Spleen (tissue), 11 donors: Measurements from ENCODE around the gene HECTD2. TPM values are rescaled to one million over a fixed set of nuclear protein-coding genes. Genes with fewer than 3 reads are reported as not detected.

Experiments used
- DNase-seq: peaks from one replicate; pipeline ENCODE4 v3.0.0-alpha.2; 2020
- H3K27ac ChIP-seq, 8 donors: fragments of 200-600 bp; sonication (generic) in 7 of 8; 1 replicate in 4 of 8; 2 replicates in 4 of 8; pipeline versions ENCODE4 v1.5.0 to v1.8.0; 2016 to 2021; ENCODE audit warnings: inconsistent platforms in 4 of 8, mild to moderate bottlenecking in 4 of 8, moderate library complexity in 1 of 8
- H3K27me3 ChIP-seq, 7 donors: fragments of 200-600 bp; sonication (generic) in 6 of 7; replicated peaks in 1 of 7; 1 replicate in 4 of 7; 2 replicates in 3 of 7; pipeline versions ENCODE4 v1.5.0 to v1.8.0; 2016 to 2021; ENCODE audit warnings: inconsistent platforms in 3 of 7, mild to moderate bottlenecking in 1 of 7
- H3K36me3 ChIP-seq, 6 donors: fragments of 200-600 bp; sonication (generic) in 5 of 6; 1 replicate in 4 of 6; 2 replicates in 2 of 6; pipeline versions ENCODE4 v1.5.0 to v1.8.0; 2016 to 2021; ENCODE audit warnings: inconsistent platforms in 2 of 6
- H3K4me1 ChIP-seq, 6 donors: fragments of 200-600 bp; sonication (generic) in 5 of 6; 1 replicate in 3 of 6; 2 replicates in 3 of 6; pipeline versions ENCODE4 v1.5.0 to v1.8.0; 2016 to 2021; ENCODE audit warnings: inconsistent platforms in 3 of 6
- H3K4me3 ChIP-seq, 8 donors: fragments of 200-600 bp; sonication (generic) in 7 of 8; 1 replicate in 4 of 8; 2 replicates in 4 of 8; pipeline versions ENCODE4 v1.5.0 to v1.8.0; 2016 to 2021; ENCODE audit warnings: inconsistent platforms in 4 of 8, mild to moderate bottlenecking in 4 of 8, moderate library complexity in 2 of 8
- H3K9me3 ChIP-seq, 8 donors: fragments of 200-600 bp; sonication (generic) in 7 of 8; 1 replicate in 4 of 8; 2 replicates in 4 of 8; pipeline versions ENCODE4 v1.5.0 to v1.8.0; 2016 to 2021; ENCODE audit warnings: inconsistent platforms in 4 of 8
- CTCF ChIP-seq, 11 experiments: fragments of 200-600 bp in 7 of 11; fragments of 450-650 bp in 4 of 11; sonication (generic) in 4 of 11; IDR thresholded peaks in 8 of 11; conservative IDR thresholded peaks in 3 of 11; 1 replicate in 7 of 11; 2 replicates in 4 of 11; pipeline versions ENCODE4 v1.4.0 to v1.8.0; 2016 to 2021; ENCODE audit warnings: antibody characterized with exemption in 11 of 11, inconsistent platforms in 4 of 11, mild to moderate bottlenecking in 1 of 11
- POLR2A ChIP-seq, 3 donors: fragments of 450-650 bp; IDR thresholded peaks; one replicate each; pipeline ENCODE4 v1.5.1; 2017; ENCODE audit warnings: antibody characterized with exemption in 3 of 3, mild to moderate bottlenecking in 1 of 3
- POLR2AphosphoS5 ChIP-seq, 3 donors: sonication (generic); formaldehyde crosslinking; IDR thresholded peaks; one replicate each; pipeline ENCODE4 v1.5.1; 2017; ENCODE audit warnings: antibody characterized with exemption in 3 of 3
- WGBS, 5 donors: extraction: QIAGEN DNeasy Blood & Tissue Kit in 3 of 5; methylation state at CpG; one replicate each; pipeline versions ENCODE4 v1.1.5 to v1.1.7; 2013 to 2018; 5-methylcytosine and 5-hydroxymethylcytosine counted together
- intact Hi-C: fragments of 100-400 bp; cut with DNase I; formaldehyde crosslinking; loops from one replicate; pipeline ENCODE4 v1.15.0; 2023; ENCODE audit warnings: low total_unique reads
- polyA plus RNA-seq, 3 donors: library from polyadenylated mRNA; stranded (reverse); fragments of 200-250 nt; gene quantifications; one replicate each; pipeline ENCODE4 v1.2.1, GENCODE V29; 2013
- total RNA-seq, 7 donors: library from RNA; depleted of rRNA in 3 of 7; stranded (reverse); fragments of >200 nt in 3 of 7; fragmentation: NEBNext Ultra II Directional in 4 of 7; extraction: Animal tissue kit (Norgen Biotek cat#: 25700) in 4 of 7; gene quantifications; one replicate each; pipeline versions ENCODE4 v1.1.0 to v1.2.1, GENCODE V29; 2016 to 2021
- donor health status: healthy with polysubstance abuse.
- donor health status: DM: no; HTN: no; CAD: no; lungs with moderate emphysema.
- donor health status: DM: no; HTN: no; CAD: no.
- donor health status: Bipolar disorder and iron deficiency.
- donor health status: healthy.
- donor health status: DM: no; HTN: no; CAD: no.
- donor health status: DM: yes; HTN: yes; CAD: no.

The HECTD2 gene
- total and polyA plus RNA-seq, 10 donors = 3.3 to 11.1 (median 7.4) TPM

- H3K4me3 ChIP-seq = peak overlapping the region; percentile 58 to 73 (median 70)
- H3K4me1 ChIP-seq = peaks cover 0 to 31% (median 23%) of the 10 kb centered on the region in 6 donors
- peak overlapping the region; percentile 93 to 100 (median 98) for H3K27ac ChIP-seq
- intact Hi-C loops = no loop called here
- WGBS, 5 donors = 2 to 4% (median 2%) methylated on average over 25 to 31 of the region's 31 CpGs
- no peaks in the 10 kb centered on the region for H3K27me3 ChIP-seq
- DNase-seq = no peak
- TF ChIP-seq POLR2AphosphoS5 (IDR thresholded peaks at IDR 0.05) = peak; percentile 79 to 91 (median 85)
- peak in 1 of 11 experiments; percentile 1 for TF ChIP-seq CTCF (IDR thresholded peaks at IDR 0.05 in 8 of 11, conservative IDR thresholded peaks at IDR 0.05 in 3 of 11)
- TF ChIP-seq POLR2A (IDR thresholded peaks at IDR 0.05) = peak in 1 of 3 donors; percentile 76
- H3K36me3 ChIP-seq = no peaks in the 10 kb centered on the region
- H3K9me3 ChIP-seq = no peaks in the 10 kb centered on the region
Measured at GRCh38 chr10:91409069-91409868, 875 bp upstream of the HECTD2 start.

GRCh38 chr10:91410638-91411371, 661 bp downstream of the HECTD2 start:
- TF ChIP-seq POLR2A (IDR thresholded peaks at IDR 0.05) (no peak), POLR2AphosphoS5 (IDR thresholded peaks at IDR 0.05) (no peak), CTCF (IDR thresholded peaks at IDR 0.05 in 8 of 11, conservative IDR thresholded peaks at IDR 0.05 in 3 of 11) (peak in 3 of 11 experiments; percentile 13 to 30 (median 19))
- Histone ChIP-seq H3K36me3 (no peaks in the 10 kb centered on the region), H3K27me3 (no peaks in the 10 kb centered on the region), H3K9me3 (no peaks in the 10 kb centered on the region), H3K27ac (peak overlapping the region; percentile 93 to 100 (median 98)), H3K4me3 (peak overlapping the region; percentile 58 to 73 (median 70)), H3K4me1 (peaks cover 0 to 36% (median 23%) of the 10 kb centered on the region in 6 donors)
- intact Hi-C loops = no loop called here
- 9 to 20% (median 12%) methylated on average over 11 to 26 of the region's 26 CpGs for WGBS, 5 donors
- DNase-seq = no peak

GRCh38 chr10:91411621-91412020, 1.5 kb downstream of the HECTD2 start:
- intact Hi-C loops = no loop called here
- WGBS, 5 donors = 79 to 93% (median 86%) methylated on average over 5 of the region's 5 CpGs

More at GRCh38 chr10:91411621-91412020, 1.5 kb downstream of the HECTD2 start:
- Histone ChIP-seq H3K27ac (no peak overlapping the region), H3K36me3 (no peaks in the 10 kb centered on the region), H3K27me3 (no peaks in the 10 kb centered on the region), H3K9me3 (no peaks in the 10 kb centered on the region), H3K4me3 (peak overlapping the region in 2 of 8 donors; percentile 58 to 73), H3K4me1 (peaks cover 0 to 39% (median 23%) of the 10 kb centered on the region in 6 donors)
- DNase-seq = no peak
- TF ChIP-seq CTCF (IDR thresholded peaks at IDR 0.05 in 8 of 11, conservative IDR thresholded peaks at IDR 0.05 in 3 of 11) (no peak), POLR2A (IDR thresholded peaks at IDR 0.05) (no peak), POLR2AphosphoS5 (IDR thresholded peaks at IDR 0.05) (no peak)
